HG03097 (cell line): ENCODE measurements around the gene STIMATE.

Experiments used
- ATAC-seq: cut with Tn5 transposase; IDR thresholded peaks from one replicate; pipeline ENCODE4 v1.9.1; 2021; ENCODE audit not compliant: unreplicated experiment, low FRiP score

The STIMATE gene

DNA sequence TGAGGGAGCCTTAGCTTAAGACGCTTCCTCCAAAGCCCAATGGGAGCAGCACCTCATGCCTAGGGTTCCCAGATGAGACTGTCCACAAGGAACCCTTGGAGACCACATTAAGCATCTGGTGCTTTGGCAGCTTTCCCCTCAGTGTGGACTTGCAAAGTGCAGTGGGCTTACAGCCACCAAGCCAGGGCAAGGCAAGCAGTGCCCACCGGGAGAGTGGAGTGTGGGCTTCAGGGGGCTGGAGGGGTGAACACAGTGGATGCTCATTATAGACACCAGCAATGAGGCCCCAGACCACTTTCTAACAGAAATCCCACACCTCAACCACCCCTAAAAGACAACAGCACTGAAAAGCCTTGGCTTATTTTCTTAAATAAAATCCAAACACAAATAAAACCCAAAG is 53.5 kb downstream of the STIMATE start:
- no peak for ATAC-seq

DNA sequence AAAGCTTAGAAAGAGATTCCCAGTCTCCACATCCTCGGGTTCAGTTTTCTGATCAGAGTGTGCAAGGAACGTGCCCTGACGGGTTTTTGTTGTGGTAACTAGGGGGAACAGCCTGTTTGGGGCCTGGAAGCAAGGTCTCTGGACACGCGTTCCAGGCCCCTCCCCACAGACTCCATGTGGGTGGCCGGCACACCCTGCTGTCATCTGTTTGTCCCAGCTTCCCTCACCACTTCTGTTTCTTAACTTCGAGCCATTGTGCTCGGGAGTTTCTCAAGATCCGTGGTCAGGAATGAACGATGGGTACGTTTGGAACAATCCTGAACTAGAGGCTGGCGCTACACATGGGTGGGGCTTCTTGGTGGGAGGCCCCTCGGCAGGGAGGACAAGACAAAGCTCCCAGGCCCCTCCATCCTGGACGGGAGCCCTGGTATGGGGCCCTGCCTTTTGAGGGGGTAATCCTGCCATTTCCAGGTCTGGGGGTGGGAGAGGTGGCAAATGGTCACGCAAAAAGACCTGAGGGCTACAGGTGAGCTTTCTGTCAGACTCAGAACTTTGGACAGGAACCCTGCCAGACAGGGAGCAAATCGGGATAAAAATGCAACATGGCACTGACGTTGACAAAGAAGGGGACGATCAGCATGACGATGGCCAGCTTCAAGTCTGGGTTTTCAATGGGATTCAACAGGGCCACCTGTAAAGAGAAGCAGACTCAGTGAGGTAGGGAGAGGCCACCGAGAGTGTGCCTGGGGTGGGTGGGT is 54.1 kb downstream of the STIMATE start:
- no peak for ATAC-seq

DNA sequence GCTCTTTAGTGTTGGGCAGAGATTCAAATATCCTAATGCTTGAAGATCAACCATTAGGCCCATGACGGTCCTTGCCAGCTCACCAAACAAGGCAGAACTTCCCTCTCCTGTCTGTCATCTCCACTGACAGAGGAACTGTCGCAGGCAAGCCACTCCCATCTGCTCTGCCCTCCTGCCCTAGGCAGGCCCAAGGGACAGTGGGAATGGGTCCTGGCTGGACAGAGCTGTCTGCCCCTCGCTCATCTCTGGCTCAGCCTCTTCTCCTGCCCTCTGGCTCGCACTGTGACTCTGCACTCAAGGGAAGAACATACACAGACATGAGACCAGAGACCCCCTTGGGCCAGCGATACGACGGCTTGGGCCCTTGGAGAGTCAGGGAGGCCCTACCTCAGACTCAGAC is 54.9 kb downstream of the STIMATE start:
- no peak for ATAC-seq

DNA sequence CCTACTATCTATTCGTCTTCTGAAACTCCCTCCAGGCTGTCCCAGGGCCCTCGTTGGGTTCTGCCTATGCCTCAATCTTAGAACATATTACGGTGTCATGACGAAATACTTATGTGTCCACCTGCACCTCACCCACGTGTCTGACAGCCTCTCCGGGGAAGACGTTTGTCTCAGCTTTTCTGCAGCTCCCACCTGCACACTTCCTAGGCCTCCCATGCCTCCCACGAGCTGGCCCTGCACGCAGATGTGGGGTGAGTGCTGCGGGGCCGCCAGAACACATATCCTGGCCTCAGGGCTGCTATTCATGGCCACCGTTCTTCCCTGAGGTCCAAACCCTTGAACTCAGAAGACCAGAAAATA is 55.4 kb downstream of the STIMATE start:
- ATAC-seq: no peak

DNA sequence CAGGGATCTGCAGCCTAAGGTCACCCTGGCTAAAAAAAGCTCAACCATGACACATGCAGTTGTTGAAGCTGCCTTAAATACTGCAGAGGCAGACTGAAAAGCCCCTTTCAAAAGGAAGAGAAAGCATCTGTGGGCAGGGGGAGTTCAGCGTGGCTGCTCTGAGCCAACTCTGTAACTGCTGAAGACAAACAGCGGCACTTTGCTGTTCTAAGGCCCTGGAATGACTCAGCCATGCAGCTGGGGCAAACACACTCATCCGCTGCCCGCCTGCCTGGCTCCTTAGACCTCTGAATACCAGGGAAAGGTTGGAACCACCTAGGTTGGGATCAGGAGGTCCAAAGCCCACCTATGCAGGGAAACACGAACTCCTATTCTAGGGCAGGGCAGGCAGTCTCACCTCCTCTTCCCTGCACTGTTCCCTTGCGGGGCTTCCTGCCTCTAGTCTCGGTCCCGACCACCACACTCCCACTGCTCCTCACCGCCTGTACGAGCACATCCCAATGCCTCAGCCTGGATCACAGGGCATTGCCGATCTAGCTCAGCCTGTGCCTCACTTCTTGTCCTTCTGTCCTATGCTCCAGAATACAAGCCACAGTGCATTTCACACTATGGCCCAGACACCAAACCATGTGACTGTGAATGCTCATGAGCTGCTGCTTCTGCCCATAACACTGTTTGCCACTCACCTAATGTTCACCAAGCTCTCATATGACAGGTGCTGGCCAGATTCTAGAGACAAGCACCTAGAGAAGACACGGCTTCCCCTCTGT is 56.0 kb downstream of the STIMATE start:
- no peak for ATAC-seq

DNA sequence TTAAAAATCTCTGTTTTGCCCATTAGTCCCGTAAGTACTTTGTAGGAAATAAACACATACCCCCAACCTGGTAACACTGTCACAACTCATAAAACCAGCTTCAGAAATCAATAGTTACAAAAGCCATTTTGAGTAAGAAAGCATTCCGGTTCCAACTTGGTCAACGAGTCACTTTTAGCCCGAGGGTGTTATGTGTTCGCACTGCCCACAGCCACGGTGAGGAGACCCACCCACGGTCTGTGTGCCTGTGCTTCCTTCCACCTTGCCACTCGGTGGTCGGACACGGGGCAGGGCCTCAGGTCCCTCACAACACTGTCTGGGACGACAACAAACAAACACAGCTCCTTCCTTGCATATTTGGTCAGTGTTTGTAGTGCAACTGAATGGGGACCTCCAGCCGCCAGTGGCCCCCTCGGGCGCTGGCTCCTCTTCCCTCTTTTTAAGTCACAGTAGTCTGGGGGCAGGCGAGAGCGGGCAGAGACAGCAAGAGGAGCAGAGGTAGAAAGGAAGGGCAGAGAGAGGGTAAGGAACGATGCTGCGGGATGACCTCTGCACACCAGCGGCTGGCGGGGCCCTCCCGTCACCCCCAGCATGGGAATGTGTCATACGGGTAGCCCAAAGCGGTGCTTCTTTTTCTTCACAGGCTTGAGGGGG is 57.3 kb downstream of the STIMATE start:
- ATAC-seq: no peak

DNA sequence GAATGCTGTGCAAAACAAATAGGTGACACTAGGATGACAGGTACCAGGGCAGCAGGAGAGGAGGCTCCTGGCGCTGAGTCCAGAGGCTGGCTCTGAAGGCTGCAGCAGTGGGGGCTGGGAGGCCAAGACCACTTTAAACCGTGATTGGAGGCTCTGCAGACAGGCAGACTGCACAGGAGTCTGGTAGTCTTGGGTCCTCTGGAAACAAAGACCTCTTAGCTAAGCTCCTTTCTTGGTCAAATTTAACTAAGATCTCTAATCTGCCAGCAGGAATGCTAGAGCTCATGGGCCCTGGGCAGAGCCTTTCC is 58.1 kb downstream of the STIMATE start:
- ATAC-seq: no peak

DNA sequence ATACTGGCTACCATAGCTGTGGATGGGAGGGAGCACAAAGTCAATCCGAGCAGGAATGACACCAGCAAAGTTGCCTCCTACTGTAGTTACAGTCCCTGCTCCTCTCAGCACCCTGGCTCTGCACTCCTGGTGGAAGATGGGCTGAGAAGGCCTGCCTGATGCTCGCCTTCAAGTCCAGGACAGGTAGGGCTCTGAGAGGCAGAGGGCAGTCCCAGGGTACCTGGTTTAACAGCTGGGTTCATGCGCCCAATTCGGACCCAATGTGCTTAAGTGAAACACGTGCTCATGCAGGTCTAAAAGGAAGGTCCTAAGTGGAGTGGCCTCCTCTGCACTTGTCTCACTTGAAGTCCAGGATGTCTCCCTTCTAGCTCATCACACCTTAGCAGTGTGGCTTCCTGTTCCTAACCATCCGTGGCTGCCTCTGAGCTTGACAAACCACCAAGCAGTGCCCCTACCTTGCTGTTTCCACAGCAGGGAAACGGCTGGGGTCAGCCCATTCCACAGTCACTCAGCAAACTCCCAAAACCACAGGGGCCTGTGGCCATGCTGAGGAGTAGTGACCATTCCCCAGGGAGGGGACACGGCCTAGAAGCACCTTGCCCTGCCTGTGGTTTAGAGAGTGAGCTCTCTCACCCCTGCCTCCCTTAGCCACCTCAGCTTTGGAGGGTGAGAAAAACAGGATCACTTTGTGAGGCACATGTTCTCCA is 58.6 kb downstream of the STIMATE start:
- no peak for ATAC-seq

GRCh38 chr3:52836986-52837385 is 60.4 kb downstream of the STIMATE start:
- no peak for ATAC-seq

GRCh38 chr3:52836471-52836845 is 60.9 kb downstream of the STIMATE start:
- ATAC-seq: no peak

- no peak for ATAC-seq
Observed at GRCh38 chr3:52835766-52836470, 61.4 kb downstream of the STIMATE start.

DNA sequence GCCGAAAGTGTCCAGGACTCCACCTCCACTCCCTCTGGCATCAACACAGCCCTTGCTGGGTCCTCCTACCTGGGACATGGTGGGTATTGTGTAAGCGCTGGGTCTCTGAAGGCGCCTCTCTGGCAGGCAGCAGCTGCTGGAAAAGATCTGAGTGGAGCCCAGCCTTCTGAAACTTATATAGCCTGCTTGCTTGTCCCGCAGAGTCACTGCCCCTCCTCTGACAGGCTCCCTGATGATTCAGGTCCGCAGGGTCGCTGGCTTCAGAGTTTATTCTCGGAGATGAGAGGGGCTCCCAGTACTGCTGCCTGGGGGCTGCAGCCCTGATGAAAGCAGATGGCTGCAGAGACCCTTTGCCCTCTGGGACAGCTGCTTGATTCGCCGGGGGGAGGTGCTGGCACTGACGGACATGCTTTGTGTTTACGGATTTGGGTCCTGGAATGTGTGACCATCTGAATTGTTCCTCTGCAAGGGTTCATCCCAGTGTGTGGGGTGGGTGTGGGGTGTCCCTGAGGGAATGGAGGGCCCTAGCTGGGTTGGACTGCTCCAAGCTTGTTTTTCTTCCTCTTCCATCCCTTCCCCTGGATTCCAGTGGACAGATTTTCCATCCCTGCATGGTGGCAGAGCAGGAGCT is 62.4 kb downstream of the STIMATE start, which contains the start of gene MUSTN1:
Gene MUSTN1 (minus strand): TSS at position 149 of the 631 bp plus-strand sequence. CDS start 71 bp downstream, at position 78.
- ATAC-seq: no peak

DNA sequence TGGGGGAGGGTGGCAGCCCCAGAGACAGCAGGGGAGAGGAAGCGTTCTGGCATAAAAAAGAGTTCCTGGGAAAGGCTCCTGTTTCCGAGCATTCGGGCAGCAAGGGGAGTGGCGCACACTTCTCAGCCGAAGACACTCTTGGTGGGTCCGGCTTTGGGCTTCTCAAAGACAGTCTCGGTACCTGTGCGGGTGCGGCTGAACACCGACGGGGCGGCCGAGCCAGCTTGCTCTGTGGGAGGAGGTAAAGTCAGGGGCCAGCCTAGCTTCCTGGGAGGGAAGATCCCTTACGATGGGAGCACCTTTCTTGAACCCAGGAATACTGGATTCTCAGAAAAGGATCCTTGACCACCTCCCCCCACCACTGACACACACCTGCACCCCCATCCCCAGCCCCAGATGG is 64.1 kb downstream of the STIMATE start:
- ATAC-seq: no peak

- no peak for ATAC-seq
Observed at GRCh38 chr3:52831500-52832301, 65.6 kb downstream of the STIMATE start.

DNA sequence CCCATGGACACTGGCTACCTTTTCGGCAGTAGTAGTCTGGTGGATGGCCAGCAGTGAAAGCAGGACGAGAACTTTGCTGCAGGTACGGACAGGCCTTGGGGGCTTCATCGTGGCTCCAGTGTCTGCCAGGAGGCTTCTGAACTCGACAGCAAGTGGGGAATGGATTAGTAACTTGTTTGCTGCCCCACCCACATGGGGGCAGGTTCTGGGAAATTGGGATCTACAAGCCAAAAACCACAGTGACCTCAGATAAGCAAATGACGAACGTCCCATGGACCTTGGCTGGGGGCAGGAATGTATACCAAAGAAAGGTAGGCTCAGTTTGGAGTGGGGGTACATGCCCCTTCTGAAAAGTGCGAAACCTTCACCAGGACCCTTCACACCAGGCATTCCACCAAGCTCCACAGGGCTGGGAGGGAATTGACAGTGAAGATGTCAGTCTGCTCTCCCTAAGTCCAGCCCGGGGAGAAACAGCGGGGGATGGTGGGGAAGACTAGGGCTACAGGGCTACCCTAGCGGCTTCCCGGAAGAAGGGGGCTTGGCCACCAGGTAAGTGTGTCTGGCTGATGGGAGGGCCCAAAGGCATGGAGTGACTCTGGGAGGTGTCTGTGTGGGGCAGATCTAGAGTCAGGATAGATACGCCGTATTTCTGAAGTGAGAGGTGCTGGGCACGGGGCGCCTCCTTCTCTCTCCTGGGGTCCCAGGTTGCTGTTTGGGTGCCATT is 66.7 kb downstream of the STIMATE start, which contains the start of gene ITIH4:
Gene ITIH4 (minus strand): TSS at position 138 of the 724 bp plus-strand sequence. CDS start 30 bp downstream, at position 108.
- ATAC-seq: no peak

DNA sequence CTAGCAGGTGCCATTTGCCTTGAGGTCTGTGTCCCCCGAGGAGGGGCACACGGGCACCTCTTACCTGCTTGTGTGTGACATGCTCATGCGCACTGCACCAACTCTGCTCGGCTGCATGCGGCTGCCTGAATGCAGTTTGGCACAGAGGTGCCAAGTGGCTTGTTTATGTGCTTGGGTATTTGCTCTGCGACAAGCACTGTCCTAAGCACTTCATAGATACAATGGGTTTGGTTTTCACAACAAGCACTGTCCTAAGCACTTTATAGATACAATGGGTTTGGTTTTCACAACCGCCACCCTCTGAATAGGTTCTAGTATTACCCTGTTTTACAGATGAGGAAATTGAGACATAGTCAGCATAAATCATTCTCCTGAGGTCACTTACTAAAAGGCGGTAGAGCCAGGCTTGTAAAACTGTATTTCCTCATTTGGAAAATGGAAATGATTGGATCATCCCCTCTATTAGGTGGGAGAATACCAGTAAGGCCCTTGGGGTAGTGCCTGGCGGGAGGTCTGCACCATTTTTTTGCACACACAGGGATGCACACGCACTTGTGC is 67.4 kb downstream of the STIMATE start:
- no peak for ATAC-seq

GRCh38 chr3:52829482-52829881 is 67.9 kb downstream of the STIMATE start:
- no peak for ATAC-seq

DNA sequence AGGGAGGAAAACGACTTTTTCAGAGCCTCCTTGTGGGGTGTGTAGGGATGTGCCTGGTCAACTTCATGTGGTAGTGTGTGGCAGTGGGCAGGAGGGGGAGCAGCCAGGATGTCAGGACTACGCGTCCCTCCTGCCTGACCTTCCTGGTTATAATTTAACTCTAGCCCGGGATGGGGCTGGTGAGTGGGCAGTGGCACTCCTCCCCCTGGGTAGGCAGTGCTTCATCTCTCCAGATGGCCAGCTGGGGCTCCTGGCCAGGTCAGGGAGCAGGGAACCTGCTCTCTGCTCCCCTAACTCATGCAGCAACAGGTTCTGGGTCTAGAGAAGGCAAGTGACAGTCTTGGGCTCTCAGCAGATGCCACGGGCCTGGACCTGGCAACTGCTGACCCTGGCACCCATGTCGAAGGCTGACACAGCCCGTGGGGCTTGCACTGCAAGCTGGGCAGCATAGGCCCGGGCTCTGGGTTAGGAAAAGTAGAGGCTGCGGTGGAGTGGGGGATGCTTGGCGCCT is 69.4 kb downstream of the STIMATE start:
- no peak for ATAC-seq
